EH (cell line): Measurements from ENCODE around the gene TBX2.
A peak's percentile ranks its signal among the peaks of the same experiment; 100 is the strongest.

Source experiments
- DNase-seq: peaks from one replicate; pipeline ENCODE4 v3.0.0-alpha.2; 2015; ENCODE audit warnings: low read depth

The TBX2 gene

DNA sequence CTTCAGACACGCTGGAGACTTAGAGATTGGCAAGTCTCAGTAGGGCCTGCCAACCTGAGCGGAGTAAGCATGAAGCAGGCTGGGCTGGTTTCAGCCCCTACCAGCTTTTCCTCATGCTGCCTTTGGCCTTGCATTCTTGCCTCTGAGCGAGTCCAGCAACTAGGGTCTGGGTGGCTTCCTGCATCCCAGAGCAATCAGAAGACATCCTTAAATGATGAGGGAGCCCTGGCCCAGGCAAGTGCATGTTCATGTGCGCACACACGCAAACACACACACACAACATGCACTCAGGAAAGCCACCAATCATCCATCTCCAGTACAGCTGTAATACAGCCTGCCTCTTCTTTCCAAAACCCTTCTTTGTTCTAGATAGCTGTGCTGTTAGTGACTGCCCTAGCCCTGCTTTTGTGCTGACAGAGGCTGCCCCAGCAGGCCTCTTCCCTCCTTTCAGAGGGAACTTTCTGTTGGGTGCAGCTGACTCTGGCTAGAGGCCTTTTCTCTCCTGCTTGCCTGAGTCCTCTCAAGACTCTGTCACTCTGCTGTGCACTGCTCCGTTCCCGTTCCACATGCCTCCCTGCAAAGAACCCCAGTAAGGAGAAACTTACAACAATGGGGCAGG, 30.7 kb upstream of the TBX2 start:
- no peak for DNase-seq

DNA sequence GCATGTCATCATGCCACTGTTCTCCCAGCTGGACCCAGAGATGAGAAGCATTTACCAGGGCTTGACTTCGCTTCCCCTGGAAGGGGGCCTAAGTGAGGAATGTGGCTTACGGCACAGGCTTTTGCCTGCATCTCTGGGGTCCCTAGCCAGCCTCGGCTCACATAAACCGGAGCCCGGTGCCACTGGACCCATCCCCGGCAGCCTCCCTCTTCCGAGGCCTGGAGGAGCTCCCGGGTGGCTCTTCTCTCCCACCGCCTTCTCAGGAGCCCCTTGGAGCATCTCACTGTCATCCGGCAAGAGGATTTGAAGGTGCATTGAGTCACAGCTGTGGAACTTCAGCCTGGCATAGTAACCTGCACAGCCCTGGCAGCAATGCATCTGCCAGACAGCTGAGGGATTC, 29.9 kb upstream of the TBX2 start:
- no peak for DNase-seq

DNA sequence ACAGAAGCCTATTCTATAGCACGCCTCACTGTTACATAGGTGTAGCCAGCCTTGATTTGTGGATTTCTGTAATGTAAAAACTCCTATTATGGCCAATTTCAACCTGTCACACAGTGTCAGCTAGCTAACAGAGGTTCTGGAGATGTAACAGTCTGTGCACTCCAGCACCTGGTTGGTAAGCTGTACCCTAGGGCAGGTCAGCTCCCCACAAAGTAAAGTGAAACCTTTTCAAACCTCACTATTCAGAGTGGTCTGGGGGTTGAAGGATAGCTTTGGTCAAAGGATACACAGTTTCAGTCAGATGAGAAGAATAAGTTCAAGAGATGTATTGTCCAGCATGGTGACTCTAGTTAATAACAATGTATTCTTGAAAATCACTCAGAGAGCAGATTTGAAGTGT, 28.5 kb upstream of the TBX2 start:
- no peak for DNase-seq

DNA sequence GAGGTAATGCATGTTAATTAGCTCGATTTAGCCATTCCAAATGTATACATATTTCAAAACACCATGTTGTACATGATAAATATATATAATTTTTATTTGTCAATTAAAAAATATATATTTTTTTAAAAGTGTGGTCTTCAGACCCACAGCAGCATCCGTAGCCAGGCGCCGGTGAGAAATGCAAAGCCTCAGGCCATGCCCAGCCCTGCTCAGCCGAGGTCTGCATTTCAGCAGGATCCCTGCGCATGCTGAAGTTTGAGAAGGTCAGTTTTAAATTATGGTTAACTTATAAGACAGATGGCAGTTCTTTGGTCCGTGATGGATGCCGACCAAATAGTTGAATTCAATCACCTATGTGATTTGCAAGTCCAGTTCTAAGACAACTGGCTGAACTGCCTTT, 28.0 kb upstream of the TBX2 start:
- DNase-seq = no peak

DNA sequence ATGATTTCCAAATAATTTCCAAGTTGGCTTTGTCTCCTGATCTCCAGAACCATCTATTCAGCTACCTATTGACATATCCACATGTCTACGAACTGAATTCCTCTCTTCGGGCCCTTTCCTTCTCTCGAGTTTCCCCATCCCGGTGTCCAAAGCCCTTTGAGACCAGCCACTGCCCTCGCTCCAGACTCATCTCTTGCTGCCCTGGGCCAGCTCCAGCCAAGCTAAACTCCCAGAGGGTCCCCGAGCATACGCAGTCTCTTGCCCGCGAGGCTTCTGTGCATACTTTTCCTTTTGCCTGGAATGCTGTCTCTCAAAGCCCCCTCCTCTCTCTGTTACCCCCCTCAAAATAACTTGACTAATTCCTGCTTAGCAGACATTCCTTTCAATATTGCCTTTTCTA, 27.2 kb upstream of the TBX2 start:
- DNase-seq = no peak

DNA sequence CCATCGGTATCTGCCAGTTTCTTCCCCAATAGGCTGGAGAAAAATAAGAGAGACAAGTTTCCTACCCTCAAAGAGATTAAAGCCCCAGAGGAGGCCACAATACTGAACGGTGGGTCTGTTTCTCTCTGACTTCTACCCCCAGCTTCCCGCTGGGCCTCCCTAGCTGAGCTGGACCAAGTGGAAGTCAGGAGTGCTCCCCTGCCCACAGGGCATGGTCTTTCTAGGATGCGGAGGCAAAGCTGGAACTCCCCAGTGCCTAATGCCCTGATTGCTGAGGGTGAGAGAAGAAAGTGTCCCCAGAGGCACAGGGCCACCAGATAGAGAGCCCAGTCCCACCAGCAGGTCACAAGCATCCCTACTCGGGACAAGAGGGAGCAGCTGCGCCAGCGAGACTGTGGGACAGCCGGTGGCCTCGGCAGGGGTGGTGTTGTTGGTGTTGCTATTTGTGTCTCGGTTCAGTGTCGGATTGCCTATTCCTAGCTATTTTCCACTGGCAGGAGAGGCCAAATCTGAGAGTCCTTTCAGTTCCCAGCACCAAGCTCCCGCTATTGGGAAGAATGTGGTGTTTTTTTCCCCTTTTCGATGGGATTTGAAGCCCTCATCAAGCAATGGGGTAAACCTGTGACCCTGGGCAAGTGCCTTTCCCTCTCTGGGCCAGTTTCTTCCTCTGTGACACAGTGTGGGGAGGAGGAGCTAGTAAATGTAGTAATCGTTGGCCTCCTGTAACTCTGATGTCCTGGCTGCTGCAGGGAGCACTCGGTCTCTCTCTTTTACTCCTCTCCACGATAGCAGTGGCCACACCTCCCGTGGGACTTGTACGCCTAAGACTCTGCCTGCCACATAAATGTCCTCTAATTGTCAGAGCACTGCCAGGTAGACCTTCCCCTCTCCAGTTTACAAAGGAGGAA, 22.5 kb upstream of the TBX2 start:
- DNase-seq = no peak

DNA sequence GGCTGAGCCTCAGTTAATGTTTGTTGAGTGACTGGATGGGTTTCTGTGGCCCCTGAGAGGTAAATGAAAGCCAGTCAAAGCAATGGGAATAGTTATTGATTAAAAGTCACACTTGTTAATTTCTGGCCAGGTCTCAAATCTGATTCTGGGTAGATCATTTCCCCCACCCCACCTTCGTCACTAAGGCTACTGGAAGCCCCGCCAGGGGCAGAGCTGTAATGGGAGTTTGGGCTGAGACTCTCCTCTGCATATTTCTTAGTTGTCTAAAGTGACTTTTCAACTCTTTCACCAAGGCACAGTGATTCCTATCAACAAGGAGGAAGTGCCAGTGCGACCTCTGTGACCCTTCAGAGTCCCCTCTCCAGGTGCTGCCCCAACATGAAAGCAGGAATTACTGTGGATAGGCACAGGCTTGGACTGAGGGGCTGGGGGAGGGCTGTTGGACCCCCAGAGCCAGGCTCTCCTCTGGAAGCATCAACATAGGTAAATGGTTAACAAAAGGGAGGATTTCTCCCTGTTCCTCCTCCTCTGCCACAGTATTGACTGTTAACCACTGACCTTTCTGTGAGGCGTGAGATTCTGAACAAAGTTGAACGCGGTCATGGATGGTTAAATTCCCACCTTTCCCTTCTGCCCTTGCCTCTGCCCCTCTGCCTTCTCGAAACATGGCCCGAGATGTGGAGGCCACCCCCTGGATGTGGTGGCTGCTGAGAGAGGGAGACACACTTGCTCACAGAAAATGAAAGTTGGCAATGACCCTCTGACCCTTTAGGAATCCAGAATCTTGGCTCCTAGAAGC, 20.8 kb upstream of the TBX2 start:
- no peak for DNase-seq

DNA sequence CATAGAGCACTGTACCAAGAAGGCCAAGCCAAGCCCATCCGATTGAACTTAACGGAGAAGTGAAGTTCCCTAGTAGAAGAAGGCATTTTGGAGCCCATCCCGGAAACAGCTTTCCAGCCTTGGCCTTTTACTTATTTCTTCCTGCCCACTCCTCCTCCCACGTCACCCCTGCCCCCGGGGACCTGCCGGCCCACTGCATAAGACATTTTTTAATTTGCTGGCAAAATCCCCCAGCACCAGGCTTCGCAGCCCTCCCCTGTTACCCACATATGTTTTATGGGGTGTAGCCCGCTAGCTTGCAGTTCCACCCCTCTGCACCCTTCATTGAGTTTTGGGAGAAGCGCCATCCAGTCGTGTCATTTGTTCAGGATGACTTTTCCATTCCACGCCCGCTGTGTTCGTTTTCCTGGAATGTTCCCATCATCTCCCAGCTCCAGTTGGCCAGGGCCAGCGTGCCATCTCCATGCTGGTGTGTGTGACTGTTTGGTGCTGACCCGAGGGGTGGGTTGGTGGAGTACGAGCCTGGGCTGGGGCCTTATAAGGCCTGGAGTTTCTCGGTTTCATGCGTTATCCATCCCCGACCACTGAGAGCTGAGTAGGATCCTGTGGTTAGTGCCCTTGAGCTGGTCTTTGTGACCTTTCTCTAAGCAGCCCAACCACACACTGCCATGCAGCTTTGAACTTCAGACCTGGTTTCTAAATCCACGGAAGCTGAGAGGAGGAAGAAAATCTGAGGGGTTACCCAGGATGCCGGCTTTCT, 20.0 kb upstream of the TBX2 start:
- DNase-seq = no peak

DNA sequence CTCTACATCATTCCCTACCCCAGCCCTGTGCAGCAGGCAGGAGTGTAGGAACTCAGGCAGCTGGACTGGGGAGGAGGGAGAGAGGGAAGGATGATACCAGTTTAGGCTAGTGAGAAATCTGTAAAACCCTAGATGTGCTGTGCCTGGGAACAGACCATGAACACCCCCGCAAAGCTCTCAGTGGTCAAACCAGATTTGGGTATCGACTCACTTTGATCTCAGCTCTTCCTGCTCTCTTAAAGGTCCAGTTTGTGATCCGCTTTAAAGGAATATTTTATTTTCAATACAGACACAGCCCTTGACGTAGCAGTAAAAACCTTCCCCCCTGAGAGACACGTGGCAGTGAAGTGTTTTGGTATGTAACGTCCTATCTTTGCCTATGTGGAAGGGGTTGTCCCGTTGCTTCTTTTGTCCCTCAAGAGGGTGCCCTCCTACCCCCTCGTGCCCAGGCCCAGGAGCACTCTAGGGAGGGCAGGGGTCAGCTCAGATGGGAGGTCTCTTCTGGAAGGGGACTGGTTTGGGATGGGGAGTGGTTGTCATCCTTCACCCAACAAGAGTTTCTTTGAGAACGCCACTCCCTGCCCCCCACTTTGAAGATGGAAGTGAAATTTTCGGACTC, 19.3 kb upstream of the TBX2 start:
- no peak for DNase-seq

DNA sequence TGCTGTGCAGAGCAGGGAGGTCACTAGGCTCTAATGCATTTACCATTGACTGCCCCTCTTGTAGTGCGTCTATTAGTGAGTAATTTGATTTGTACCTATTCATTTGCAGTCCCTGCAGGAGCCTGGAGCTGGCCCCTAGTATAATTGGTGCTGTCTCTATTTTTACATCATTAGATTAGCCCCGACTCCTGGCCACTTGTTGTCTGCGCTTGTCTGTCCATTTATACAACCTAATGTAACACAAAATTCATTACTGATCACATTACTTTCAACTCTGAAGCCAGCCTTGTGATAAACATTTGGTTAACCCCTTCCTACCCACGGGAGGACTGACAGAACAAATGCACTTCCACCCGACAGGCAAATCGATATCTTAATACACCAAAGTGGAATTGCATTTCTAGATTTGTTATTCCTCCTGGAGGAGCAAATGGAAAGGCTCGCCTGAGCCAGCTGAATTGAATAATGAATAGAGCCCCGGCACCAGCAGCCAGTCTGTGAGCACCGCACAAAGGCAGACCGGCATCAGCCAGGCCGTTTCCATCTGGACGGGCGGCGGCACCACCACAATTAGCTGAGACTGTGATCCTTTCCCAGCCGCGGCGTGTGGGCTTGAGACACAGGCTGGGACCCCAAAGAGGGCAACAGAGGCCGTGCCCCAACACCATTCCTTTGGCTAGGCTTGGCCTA, 18.7 kb upstream of the TBX2 start:
- no peak for DNase-seq

DNA sequence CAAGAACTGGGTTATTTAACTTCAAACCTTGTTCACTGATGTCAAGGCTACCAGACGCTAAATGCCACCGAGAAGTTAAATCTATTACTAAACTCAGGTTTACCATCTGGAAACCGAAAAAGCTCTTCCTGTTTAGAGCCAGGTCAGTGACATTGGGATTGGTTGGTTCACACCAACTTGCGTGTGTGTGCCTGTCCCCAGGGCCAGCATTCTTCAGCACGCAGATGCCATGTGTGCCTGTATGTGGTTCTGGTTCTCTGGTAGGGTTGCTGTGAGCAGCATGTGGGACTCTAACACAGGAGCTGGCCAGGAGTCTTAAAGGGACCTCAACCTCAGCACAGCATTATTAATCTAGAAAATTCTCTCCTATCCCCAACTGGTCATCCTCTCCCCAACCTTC, 18.1 kb upstream of the TBX2 start:
- DNase-seq = no peak

DNA sequence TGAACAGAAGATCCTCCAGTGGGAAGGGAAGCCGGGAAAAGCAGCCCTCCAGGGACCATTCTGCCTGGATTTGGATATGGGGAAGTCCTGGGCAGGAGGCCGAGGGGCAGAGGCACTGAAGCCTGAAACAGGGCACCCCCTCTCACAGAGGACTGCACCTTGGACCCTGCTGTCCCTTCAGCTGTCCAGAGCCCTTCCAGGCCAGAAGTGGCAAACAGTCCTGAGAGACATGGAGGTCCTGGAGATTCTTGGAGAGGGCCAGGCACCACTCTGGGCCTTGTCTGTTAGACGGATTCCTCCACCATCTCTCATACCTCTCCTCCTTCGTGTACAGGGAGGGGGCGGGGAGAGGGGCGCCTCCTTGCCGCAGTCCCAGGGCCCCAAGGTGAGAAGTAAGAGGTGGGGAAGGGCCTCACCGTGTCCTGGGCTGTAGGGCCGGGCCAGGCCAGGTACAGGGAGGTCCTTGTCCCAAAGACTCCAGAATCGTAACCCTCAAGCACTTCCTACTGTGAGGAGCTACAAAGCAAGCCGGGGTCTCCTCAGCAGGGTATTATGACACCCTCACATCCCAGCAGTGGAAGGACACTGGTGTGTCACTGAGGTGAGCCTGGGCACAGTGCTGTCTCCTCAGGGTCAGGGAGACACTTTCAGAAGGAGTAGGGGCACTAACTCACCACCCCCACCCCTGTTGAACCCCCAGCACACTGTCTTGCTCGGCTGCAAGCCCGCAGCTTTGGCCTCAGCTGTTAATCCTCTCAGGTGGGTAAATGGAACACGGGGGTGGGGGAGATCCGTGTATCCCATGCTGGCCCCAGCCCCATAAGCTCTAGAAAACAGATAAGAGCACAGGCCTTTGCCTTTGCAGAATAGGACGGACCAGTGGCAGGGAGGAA, 16.6 kb upstream of the TBX2 start:
- DNase-seq = no peak

DNA sequence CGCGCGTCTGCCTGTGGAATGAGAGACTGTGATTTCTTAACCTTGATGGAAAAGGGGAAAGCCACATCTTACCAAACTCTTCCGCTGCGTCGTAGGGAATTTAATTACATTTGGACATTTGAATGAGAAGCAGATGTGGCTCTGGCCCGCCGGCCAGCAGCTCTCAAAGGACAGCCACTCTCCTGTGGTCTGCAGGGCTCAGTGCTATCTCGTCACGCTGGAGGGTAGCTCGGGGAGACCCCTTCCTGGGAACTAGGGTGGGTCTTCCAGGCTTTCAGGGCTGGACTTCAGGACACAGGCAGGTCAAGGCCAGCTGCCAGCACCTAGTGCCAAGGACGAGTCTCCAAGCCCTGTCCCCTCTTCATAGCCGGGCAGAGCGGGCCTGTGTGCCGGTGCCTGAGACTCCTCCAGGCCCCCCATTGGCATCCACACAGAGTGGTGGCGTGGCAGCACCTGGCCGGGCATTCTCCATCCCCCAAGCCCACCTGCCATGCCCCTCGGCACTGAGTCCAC, 15.9 kb upstream of the TBX2 start:
- DNase-seq = peak; percentile 57

DNA sequence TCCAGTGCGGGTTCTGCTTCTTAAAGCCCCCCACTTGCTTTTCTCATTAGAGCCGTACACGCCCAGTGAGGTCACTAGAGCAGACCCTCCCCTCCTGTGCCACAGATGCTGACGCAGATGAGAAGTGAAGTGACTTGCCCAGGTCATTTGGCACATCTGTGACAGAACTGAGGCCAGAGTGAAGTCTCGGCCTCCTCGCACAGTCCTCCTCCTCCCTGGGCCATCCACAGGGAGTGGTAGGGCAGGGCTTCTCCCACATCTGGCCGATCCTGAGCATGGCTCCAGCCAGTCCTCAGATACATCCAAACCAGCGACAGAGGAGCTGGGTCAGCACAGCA, 15.3 kb upstream of the TBX2 start:
- no peak for DNase-seq

DNA sequence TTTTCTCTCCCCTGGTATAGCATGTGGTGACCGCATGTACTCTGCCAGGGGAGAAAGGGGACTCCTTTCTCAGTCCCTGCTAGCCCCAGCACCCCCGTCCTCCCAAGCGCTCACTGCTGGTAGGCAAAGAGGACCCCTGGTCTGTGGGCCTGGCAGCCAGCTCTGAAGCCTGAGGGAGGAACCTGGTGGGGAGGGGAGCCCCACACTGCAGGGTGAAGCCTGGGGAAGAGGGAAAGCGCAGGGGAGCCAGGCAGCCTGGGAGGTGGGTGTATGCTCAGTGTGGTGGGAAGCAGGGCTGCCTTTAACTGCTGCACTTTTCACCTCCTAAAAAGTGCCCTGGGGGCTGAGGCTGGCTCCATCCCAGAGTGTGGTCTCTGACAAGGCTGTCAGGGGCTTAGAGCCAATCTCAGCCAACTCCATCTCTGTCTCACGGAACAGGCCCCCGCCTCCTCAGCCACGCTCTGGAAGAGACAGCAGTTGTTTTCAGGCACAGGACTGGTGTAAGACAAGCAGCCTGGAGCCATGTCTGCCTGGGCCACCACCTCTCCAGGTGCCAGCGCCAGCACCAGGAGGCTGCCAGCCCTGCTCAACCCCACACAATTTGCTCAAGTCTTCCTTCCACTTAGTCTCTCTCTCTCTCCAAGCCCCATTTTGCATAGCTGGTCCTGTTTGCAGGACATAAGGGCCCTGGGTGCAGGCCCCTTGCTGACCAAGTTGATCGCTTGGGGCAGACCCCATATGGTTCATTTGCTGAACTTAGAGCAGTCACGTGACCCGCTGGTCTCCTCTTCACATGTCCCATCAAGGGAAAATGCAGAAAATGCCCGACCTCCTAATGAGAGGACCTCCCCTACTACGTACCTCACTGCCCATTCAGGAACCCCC, 14.7 kb upstream of the TBX2 start:
- no peak for DNase-seq

DNA sequence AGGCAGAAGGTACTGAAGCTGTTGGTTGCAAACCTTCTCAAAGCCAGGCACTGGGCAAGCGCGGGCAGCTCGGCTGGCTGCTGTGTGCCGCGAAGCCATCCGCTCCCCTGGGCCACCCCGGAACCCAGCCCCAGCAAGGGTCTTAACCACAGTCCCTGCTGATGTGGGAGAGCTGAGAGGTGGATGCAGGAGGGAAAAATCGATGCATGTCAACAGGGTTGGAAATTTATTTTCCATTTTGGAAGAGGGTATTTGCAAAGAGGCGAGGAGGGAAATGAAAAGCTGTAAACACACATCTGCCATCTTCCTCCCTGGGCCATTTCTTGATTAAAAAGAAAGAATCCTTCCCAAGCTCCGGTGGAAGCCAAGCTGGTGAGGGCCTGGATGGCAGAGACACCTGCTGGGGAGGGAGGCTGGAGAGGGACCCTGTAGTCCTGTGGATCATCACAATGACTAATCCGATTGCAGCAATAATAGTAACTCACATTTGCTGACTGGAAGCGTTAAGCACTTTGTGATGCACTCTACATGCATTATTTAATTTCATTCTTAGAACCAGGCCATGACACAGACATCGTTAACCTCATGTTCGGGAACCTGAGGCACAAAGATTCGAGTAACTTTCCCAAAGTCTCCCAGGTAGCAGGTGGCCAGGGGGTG, 13.9 kb upstream of the TBX2 start:
- DNase-seq = no peak

DNA sequence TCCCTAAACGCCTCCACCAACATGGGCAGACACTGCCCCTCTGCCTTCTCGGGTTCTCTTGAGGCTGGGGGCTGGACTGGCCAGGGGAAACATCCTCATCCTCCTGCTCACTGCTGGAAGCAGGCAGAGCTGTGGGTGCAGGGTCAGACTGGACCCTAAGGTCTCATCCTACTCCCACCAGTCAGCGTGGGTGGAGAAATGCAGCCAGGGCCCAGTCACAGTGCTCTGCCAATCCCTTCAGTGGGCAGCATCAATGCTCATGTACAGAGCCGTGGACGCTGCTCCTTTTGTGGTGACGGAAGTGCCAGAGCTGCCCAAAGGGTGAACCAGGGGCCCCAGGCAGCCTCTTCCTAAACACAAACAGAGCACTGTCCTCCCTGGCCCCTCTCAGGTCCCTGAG, 13.4 kb upstream of the TBX2 start:
- no peak for DNase-seq

DNA sequence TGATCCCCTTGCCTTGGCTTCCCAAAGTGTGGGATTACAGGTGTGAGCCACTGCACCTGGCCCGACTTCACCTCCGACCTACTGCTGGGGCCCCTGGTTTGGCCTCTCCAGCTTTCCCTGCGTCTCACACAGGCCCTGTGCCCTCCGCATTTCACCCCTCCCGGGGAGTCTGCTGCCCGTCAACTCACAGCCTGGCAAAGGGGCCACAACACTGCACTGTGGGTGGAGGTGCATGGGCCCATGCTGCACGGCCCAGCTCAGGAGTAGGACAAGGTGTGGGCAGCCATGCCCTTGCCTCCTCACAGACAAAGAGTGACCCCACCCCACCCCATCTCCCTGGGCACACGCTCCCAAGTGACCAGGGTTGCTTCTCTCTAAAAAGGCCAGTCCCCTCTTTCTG, 12.6 kb upstream of the TBX2 start:
- no peak for DNase-seq
